HG03457 (cell line): ENCODE results near the gene REC114.
"Not testable (repeated sequence)": the region's sequence is repeated elsewhere in the genome, so short reads cannot be mapped to it uniquely, and the experiment has no call there.

Experiments used
- ATAC-seq: cut with Tn5 transposase; IDR thresholded peaks from one replicate; pipeline ENCODE4 v1.9.1; 2021; ENCODE audit warnings: moderate number of reproducible peaks; ENCODE audit not compliant: unreplicated experiment

REC114 gene

DNA sequence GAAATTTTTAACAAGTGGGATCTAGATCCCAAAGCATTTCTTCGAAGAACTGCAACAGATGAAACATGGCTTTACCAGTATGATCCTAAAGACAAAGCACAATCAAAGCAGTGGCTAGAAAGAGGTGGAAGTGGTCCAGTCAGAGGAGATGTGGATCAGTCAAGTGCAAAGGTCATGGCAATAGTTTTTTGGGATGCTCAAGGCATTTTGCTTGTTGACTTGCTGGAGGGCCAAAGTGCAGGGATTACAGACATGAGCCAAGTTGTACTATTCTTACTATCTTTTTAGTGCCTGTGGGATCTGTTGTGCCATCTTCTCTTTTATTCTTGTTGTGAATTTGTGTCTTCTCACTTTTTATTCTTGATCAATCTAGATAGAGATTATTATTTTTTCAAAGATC is 82.0 kb downstream of the REC114 start:
- ATAC-seq = no peak

DNA sequence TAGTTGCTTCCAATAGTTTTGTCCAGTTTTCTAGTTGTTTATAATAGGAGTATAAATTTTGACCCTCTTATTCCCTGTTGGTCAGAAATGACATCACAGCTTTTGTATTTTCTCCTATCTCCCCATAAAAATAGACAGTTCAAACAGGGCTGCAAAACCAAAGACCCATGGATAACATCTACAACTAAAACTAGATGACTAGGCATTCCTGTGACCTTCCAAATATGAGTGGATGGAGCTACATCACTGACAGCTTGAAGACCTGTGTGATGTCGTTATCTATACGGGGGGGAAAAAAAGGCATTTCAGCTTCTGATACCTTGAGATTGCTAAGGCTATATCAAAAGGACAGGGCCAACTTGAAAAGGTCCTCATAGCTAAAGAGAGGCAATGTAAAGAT is 84.6 kb downstream of the REC114 start:
- ATAC-seq = no peak

DNA sequence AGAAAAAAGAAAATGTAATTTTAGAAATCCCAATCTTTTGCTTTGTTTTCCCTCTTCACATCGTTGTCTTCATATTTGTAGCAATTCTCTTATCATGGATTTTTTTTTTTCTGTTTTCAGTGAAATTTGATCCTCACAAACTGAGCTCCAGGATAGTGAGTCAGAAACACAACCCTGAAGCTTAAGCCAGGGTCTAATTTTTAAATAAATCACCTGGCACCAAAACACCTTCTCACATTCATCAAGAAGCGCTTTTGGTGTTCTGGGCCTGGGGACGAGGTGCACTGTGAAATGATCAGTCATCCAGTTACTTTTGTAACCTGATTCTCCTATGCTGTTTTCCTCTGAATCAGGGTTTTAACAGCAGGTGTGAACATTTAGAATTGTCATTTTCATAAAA is 87.7 kb downstream of the REC114 start:
- no peak for ATAC-seq

DNA sequence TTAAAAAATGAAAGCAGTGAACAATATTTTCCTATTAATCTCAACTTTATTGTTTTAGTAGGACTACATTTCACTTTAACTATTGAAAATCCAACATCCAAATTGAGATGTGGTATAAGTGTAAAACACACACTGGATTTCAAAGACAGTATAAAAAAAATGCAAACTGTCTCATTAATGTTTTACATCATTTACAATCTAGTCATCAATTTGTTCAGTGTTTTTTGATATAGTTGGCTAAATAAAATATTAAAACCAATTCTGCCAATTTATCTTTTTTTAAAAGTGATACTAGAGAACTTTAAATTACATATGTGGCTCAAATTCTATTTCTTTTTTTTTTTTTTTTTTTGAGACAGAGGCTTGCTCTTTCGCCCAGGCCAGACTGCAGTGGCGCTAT is 95.2 kb downstream of the REC114 start:
- ATAC-seq = no peak

DNA sequence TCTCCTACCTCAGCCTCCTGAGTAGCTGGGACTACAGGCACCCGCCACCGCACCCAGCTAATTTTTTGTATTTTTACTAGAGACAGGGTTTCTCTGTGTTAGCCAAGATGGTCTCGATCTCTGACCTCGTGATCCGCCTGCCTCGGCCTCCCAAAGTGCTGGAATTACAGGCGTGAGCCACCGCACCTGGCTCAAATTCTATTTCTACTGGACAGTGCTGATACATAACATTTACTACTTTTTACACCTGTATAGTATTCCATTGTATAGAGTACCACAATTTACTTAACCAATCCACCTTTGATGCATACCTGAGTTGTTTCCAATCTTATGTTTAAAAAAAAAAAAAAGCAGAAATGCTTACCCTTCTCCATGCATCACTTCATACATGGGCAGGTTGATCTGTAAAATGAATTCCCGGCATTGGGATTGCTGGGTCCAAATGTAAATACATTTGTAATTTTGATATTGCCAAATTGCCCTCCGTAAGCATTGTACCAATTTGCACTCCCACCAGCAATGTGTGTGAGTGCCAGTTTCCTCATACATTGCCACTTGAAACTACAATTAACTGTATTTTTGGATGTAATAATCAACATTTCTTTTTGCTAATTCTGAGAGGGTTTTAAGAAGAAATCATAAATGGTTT is 95.7 kb downstream of the REC114 start:
- ATAC-seq = no peak

DNA sequence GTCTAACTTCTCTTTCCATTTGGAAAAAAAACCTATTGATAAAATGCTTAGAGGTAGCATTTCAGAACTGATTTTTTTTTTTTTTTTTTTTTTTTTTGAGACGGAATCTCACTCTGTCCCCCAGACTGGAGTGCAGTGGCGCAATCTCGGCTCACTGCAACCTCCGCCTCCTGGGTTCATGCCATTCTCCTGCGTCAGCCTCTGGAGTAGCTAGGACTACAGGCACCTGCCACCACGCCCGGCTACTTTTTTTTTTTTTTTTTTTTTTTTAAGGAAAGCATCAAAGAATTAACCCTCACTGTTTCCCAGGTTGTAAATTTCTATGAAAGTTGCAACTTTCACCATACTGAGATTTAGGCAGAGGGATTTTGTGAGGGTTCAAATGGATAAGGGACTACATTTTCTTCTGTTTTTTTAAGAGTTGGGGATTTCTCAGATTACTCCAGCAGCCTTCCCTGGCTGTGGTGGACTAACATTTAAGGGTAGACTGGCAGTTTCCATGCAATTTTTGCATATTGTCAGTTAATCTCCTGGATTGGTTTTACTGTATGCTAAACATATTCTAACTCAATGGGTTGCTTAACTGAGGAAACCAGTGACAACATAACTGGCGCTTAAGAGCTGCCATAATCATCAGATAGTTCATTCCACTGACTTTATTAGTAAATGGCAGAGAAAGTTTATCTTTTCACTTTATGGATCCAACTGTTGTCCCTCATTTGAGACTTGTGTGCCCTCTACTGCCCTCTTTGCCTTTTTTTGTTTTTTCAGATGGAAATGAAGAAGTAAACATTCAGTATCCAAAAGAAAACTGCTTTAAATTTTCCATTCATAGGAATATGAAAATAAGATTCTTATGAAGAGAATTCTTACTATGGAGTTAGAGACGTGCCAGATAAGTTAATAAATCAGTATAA is 96.5 kb downstream of the REC114 start:
- ATAC-seq = no peak

DNA sequence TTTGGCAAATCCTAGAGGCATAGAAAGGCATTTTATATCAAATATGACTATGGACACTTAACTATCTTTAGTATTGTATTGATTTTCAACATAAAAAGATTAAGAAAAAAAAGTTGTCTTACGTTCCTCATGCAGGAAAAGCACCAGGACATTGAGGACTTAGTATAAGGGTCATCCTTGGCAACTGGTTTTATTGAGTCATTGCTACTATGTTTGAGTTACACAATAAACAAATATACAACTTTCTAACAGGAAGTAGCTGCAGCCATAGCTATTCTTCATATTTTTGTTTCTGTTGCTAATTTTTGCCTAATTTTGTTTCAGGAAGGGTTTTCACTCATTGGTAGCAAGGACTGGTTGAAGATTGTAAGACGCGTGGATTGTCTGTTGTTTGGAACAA is 97.2 kb downstream of the REC114 start:
- ATAC-seq = no peak

DNA sequence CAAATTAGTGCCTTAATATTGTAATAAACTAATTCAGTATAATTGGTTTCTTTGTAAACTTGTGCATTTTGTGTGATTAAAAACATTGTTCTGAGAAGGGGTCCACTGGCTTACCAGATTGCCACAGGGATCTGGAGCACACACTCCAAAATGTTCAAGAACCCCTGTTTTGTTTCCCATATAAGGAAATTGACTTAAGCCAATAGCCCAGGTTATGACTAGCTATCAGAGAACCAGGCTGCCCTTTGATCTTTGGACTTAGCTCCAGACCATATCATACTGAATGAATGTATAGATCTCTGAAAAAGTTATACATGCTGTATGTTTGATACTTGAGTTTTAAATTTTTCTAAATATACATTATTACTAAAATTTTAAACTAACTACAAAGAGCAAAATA is 98.5 kb downstream of the REC114 start:
- ATAC-seq = no peak

DNA sequence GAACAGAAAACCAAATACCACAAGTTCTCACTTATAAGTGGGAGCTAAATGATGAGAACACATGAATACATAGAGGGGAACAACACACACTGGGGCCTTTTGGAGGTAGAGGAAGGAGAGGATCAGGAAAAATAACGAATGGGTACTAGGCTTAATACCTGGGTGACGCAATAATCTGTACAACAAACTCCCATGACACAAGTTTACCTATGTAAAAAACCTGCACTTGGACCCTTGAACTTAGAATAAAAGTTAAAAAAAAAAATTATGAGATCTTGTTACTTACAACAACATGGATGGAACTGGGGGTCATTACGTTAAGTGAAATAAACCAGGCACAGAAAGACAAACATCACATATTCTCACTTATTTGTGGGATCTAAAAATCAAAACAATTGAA is 106.0 kb downstream of the REC114 start:
- ATAC-seq = not testable (repeated sequence)

DNA sequence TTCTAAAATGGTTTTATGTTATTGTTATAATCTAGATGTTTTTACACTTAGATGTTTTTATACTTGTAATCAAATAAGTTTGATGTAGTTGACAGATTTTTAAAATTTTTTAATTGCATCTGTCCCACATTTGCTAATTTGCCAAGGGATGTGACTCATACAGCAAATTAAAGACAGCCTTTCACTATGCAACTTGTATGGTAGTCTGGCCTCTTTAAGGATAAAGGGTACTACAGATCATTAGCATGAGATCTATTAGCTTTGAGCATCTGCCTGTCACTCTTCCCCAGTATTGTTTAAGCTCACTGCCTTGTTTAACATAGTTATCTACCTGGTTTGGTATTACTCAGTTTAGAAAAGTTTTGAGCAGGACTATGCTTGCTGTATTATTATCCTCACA is 107.2 kb downstream of the REC114 start:
- no peak for ATAC-seq

DNA sequence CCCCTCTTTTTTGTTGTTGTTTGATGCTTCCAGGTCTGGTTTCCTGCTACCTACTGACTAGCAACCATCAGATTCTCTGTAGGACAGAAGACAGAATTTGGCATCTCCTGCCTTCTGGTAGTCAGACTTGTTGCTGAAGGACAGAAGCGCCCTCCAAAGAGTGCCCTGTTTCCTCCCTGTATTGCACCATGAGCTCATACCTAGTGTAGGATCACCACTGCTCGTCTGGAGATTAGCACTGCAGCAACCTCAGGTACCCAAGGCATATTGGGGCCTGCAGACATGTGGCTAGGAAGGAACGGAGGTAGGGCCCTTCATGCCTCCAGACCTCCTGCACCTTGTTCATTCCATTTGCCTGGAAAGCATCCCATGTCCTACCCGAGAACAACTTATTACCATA is 112.1 kb downstream of the REC114 start:
- ATAC-seq = no peak

DNA sequence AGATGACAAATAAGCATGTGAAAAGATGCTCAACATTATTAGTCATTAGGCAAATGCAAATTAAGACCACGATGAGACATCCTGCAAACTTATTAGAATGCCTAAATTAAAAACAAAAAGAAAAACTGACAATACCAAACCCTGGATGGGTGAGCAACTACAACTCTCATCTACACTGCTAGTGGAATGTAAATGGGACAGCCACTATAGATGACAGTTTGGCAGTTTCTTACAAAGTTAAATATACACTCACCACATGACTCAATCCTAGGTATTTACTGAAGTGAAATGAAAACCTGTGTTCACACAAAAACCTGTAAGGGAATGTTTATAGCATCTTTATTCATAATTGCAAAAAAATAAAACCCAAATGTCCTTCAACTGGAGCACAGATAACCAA is 115.6 kb downstream of the REC114 start:
- no peak for ATAC-seq

DNA sequence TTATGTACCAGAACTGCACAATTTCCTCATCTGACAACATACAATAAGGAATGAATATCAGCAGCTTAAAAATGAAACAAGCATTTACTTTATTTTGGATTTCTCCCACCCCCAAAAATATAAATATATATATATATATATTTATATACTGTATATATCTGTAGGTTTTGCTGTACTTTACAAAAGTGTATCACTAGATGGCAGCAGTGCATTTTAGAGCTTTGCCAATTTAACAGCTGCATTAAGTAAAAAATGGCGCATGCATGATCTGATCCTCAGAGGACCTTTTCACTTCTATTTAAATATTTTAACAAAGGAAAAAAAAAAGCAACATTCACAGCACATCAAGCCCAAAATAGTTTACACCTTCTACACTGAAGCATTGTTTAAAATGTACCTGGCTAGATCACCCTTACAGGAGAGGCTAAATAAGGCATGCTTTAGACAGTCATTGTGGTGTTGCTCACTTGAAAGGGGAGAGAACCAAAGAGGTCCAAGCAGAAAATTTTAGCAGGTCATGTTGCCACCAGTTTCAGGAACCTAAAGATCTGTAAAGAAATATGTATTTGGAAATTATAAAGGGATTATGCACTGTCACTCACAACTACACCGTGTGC is 117.6 kb downstream of the REC114 start:
- ATAC-seq = no peak

DNA sequence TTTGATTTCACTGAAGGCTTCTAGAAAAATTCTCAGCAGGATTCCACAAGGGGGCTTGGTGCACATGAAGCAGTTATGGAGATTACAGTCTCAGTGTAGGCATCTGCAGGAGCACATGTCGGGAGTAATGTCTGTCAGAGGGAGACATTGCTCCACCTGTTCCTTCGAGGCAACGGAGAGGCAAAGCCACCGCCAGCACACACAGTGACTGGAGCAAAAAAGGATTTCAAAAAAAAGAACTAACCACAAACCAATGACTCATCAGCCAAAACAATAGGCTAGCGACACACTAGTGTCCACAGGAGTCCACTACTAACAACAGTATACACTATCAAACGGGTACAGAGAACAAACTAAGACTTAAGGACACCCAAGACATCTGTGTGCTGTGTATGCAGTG is 121.3 kb downstream of the REC114 start:
- ATAC-seq = no peak

DNA sequence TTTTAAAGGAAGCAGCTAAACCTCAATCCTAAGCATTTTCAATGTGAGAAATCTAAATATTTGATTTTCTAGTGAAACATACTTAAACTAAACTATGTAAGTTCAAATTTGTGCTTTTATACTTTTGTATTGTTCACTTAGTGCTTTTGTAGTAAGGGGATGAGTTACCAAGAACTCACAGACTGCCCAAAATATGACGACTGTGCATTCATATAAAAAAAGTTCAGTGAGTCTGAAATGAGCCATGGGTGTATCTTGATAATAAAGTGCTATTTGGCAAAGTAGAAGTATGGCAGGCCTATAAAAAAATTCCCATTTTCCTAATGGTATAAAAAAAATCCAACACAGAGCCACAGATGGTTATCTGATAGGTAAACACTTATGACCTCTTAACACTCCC is 124.1 kb downstream of the REC114 start:
- ATAC-seq = no peak

DNA sequence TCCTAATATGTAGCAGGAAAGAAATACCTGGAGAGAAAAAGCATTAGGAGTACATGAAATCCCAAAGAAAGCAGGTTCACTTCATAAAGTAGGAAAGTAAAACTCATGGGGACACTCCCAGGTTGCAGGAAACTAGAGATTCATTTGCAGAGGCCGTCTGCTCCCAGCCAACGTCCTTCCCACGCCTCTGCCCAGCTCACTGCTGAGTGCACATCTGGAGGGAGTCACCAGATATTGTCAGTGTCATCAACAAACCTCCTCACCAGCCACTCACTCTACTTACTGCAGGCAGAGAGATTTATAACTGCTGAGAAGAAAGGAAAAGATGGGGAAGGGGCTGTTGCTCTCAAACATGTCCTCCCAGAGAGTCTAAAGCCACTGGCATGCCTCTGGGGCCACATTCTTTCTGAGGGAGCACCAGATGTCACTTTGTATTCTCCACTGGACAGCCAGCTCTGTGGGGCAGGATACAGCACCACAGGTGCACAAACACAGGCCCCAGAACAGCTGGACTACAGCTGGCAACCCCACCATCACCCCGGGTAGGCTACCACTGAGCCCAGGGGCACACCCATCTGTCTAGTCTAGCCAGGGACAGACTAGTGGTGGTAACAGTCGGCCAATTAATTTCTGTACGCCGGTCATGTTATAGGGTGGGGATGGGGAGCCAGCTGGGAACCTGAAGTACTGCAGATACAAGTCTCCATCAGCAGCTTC is 125.8 kb downstream of the REC114 start:
- ATAC-seq = no peak

DNA sequence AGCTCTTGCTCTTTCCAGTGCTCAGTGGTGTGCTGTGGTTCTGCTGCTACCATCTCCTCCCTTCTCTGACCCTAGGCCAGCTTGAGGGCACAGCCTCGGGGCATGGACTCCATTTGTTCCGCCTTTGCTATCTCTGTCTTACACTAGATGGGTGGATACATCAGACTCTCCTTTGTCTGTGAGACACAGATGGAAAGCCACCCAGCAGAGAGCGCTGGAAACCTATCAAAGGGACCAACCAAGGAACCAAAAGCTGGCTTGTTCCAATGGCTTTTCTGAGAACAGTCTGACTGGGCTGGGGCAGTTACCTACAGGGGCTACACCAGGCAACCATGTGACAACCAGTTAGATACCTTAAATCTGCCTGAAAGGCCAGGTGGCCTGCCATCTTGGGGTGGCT is 126.4 kb downstream of the REC114 start:
- ATAC-seq = no peak

DNA sequence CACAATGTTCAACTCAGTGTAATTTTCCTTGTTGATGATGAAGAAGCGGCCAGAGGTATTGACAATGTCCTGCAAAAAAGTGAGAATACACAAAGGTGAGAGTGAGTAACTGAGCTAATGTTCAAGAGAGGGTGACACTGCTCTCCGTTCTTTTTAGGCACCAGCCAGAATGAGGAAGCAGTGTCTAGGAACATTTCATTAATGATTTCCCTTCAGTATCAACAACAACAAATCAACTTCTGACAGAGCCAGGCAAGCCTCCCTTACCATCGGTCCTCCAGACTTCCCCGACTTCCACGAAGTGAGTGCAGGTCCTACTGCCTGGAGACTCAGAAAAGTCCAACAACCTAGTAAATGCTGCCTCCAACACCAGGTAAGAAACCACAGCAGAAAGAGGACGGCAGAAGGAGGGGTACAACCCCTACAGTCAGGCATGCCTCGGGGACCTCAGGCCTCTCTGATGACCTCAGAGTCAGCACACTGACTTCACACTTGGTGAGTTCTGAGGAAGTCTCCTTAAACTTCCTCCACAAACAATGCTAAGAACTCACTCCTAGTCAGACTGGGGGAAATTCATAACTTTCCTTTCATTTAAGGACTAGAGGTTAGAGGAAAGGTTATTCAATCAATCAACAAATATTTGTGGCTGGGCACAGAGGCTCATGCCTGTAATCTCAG is 127.5 kb downstream of the REC114 start:
- ATAC-seq = no peak

DNA sequence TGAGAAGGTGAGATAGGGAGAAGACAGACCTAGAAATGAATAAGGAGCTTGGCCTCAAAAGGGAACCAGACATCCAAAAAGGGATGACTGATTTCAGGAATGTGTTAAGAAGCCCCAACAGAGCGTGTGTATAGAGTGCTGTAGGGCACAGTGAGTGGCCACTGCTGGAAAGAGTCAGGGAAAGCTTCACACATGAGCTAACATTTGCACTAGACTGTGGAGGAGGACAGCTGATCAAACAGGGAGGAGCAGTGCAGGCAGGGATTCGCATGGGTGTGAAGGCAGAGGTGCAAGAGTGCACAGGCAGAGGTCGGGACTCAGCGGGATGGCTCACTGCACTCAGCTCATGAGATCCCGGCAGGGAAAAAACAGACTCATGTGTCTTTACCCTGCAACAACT is 128.4 kb downstream of the REC114 start:
- no peak for ATAC-seq

DNA sequence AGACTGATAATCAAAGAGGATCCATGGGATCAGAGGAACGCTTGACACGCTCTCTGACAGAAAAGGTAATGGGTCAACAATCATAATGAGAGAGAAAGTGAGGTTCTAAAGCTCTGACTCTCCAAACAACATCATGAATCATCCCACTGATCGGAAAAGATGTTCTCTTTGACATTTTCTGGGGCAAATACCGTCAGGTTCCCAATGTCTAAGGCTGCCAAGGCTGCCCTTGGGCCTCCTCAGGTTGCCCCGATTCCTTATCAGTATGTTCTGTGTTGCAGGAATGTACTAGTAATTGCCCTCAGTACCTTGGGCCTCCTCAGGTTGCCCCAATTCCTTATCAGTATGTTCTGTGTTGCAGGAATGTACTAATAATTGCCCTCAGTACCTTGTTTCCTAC is 129.3 kb downstream of the REC114 start:
- no peak for ATAC-seq

DNA sequence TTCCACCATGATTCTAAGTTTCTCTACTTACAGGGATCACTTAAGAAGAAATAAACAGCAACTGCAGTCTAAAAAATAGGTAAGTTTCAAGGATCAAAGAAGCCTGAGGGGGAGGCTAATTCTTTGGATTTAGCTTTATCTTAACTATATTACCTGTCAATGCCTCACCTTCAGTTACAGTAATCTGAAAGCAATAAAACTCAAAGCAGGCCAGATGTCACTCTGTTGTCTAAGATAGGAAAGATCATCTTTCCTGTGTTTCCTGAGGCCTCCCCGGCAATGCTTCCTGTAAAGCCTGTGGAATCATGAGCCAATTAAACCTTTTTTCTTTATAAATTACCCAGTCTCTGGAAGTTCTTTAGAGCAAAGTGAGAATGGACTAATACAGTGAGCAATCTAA is 130.1 kb downstream of the REC114 start:
- ATAC-seq = no peak
